GM15510 (cell line): ENCODE results near the gene TENM3.

Source experiments
- POLR2A ChIP-seq: IDR thresholded peaks from 3 replicates; pipeline ENCODE4 v1.6.1; 2011; ENCODE audit warnings: borderline replicate concordance; ENCODE audit not compliant: insufficient read length; ENCODE audit errors: extremely low read depth

Gene TENM3

GRCh38 chr4:182258441-182259000 lies 15.3 kb downstream of the TENM3 start:
- TF ChIP-seq POLR2A, result no peak

GRCh38 chr4:182261651-182262223 lies 18.5 kb downstream of the TENM3 start:
- no peak for TF ChIP-seq POLR2A

- no peak for TF ChIP-seq POLR2A
These were observed 20.4 kb downstream of the TENM3 start for GRCh38 chr4:182263562-182263961.

- no peak for TF ChIP-seq POLR2A
These were observed 21.0 kb downstream of the TENM3 start for GRCh38 chr4:182264139-182264752.

- TF ChIP-seq POLR2A, result no peak
These were observed 22.7 kb downstream of the TENM3 start for GRCh38 chr4:182265881-182266280.

GRCh38 chr4:182267048-182267447 lies 23.8 kb downstream of the TENM3 start:
- TF ChIP-seq POLR2A, result no peak

GRCh38 chr4:182268966-182269365 lies 25.8 kb downstream of the TENM3 start:
- TF ChIP-seq POLR2A, result no peak

- no peak for TF ChIP-seq POLR2A
These were observed 28.5 kb downstream of the TENM3 start for GRCh38 chr4:182271731-182272130.

GRCh38 chr4:182272151-182272550 lies 28.9 kb downstream of the TENM3 start:
- no peak for TF ChIP-seq POLR2A

- no peak for TF ChIP-seq POLR2A
These were observed 30.2 kb downstream of the TENM3 start for GRCh38 chr4:182273191-182273935.

- no peak for TF ChIP-seq POLR2A
These were observed 33.3 kb downstream of the TENM3 start for GRCh38 chr4:182276210-182277109.

- TF ChIP-seq POLR2A, result no peak
These were observed 34.2 kb downstream of the TENM3 start for GRCh38 chr4:182277377-182277776.

- TF ChIP-seq POLR2A, result no peak
These were observed 35.5 kb downstream of the TENM3 start for GRCh38 chr4:182278729-182279128.

GRCh38 chr4:182280436-182281111 lies 37.4 kb downstream of the TENM3 start:
- no peak for TF ChIP-seq POLR2A
